Fibroblast of the aortic adventitia (primary cell): Measurements from ENCODE around the gene FAM149B1. TPM values are rescaled to one million over a fixed set of nuclear protein-coding genes. Genes with fewer than 3 reads are reported as not detected.

ENCODE experiments used
- DNase-seq: peaks from one replicate; pipeline ENCODE4 v3.0.0-alpha.2; 2010; ENCODE audit warnings: low read depth
- H3K4me3 ChIP-seq: 2 replicates; pipeline ENCODE4 v1.5.1; 2011; ENCODE audit warnings: low read depth, mild to moderate bottlenecking, control low read depth, low read length, moderate library complexity
- total RNA-seq: library from RNA; depleted of rRNA; stranded (reverse); fragments of >200 nt; gene quantifications from 2 replicates; pipeline ENCODE4 v1.2.3, GENCODE V29; 2012; ENCODE audit warnings: low replicate concordance
- TF ChIP-seq, protein P1 (sequence below): IDR thresholded peaks from 2 replicates; pipeline ENCODE4 v1.5.1; 2011; ENCODE audit warnings: mild to moderate bottlenecking, low read length, control low read depth, inconsistent platforms; ENCODE audit not compliant: insufficient read depth

Gene FAM149B1
- total RNA-seq, 1 donor = 30.8 TPM

GRCh38 chr10:73262105-73262730, 94.3 kb downstream of the FAM149B1 start:
- DNase-seq = peak; percentile 91
- TF ChIP-seq, protein P1, sequence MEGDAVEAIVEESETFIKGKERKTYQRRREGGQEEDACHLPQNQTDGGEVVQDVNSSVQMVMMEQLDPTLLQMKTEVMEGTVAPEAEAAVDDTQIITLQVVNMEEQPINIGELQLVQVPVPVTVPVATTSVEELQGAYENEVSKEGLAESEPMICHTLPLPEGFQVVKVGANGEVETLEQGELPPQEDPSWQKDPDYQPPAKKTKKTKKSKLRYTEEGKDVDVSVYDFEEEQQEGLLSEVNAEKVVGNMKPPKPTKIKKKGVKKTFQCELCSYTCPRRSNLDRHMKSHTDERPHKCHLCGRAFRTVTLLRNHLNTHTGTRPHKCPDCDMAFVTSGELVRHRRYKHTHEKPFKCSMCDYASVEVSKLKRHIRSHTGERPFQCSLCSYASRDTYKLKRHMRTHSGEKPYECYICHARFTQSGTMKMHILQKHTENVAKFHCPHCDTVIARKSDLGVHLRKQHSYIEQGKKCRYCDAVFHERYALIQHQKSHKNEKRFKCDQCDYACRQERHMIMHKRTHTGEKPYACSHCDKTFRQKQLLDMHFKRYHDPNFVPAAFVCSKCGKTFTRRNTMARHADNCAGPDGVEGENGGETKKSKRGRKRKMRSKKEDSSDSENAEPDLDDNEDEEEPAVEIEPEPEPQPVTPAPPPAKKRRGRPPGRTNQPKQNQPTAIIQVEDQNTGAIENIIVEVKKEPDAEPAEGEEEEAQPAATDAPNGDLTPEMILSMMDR = no peak
- no peak overlapping the region for H3K4me3 ChIP-seq

DNA sequence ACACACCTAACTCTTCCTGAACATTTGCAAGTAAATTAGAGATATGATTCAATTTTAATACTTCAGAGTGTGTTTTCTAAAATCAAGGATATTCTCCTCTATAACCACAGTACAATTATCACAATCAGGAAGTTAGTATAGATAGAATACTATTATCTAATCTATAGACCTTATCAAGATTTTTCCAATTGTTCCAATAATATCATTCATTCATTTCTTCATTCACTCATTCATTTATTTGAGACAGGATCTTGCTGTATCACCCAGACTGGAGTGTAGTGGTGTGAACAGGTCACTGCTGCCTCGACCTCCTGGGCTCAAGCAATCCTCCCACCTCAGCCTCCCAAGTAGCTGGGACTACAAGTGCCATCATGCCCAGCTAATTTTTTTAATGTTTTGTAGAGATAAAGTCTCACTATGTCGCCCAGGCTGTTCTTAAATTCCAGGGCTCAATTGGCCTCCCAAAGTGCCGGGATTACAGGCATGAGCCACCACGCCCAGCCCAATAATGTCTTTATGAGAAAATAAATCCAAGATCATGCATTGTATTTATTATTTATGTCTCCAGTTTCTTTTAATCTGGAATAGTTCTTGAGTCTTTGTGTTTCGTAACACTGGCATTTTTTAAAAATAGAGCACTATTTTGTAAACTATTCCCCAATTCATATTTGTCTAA, 95.1 kb downstream of the FAM149B1 start:
- no peak for DNase-seq
- TF ChIP-seq, protein P1 = no peak
- H3K4me3 ChIP-seq = no peak overlapping the region

GRCh38 chr10:73263693-73264347, 95.9 kb downstream of the FAM149B1 start:
- DNase-seq = peak; percentile 50
- no peak overlapping the region for H3K4me3 ChIP-seq
- TF ChIP-seq, protein P1 = peak; percentile 55

DNA sequence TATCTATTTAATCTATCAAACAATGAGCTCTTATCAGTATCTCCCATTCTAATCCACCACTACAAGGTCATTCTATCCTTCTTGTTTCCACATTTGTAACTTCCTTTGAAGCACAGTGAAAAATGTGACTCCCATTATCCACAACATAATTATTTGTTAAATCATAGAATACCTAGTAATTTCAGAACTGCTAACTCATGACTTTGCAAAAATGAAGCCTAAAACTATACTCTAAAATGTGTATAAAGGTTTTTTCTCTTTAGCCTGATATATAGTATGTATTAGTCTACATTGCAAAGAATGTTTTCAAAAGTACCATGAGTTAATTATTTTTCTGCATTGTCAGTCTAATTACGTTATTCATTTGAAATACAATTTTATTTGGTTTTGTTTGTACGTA, 96.5 kb downstream of the FAM149B1 start:
- no peak for DNase-seq
- H3K4me3 ChIP-seq = no peak overlapping the region
- TF ChIP-seq, protein P1 = no peak

DNA sequence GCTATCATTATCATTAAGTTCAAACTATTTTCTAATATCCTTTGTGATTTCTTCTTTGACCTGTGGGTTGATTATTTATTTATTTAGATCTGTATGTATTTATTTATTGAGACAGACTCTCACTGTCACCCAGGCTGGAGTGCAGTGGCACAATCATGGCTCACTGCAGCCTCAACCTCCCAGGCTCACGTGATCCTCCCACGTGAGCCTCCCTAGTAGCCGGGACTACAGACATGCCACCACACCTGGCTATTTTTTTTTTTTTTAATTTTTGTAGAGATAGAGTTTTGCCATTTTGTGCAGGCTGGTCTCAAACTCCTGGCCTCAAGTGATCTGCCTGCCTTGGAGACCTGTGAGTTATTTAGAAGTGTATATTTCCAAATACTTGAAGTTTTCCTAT, 113.2 kb downstream of the FAM149B1 start:
- TF ChIP-seq, protein P1 = no peak
- DNase-seq = no peak
- H3K4me3 ChIP-seq = no peak overlapping the region

GRCh38 chr10:73287441-73287840, 119.5 kb downstream of the FAM149B1 start:
- H3K4me3 ChIP-seq = no peak overlapping the region
- no peak for DNase-seq
- TF ChIP-seq, protein P1 = no peak
